A673 (cell line): ENCODE data around the gene LANCL2.

Source experiments
- EZH2 ChIP-seq: fragments of 200-600 bp; sonication (generic); IDR thresholded peaks from 2 replicates; pipeline ENCODE4 v1.6.1; 2017; ENCODE audit warnings: borderline replicate concordance, low read depth, mild to moderate bottlenecking, mixed read lengths, antibody characterized with exemption, low read length; ENCODE audit not compliant: poor library complexity, severe bottlenecking
- TF ChIP-seq, protein P1 (sequence below): fragments of 300-800, 200-600 bp; sonication (generic); conservative IDR thresholded peaks from 2 replicates; pipeline ENCODE4 v1.5.1; 2017; ENCODE audit warnings: low read depth, mild to moderate bottlenecking, antibody characterized with exemption, low read length, moderate library complexity, mixed read lengths

- TF ChIP-seq EZH2, result no peak
- TF ChIP-seq, protein P1, sequence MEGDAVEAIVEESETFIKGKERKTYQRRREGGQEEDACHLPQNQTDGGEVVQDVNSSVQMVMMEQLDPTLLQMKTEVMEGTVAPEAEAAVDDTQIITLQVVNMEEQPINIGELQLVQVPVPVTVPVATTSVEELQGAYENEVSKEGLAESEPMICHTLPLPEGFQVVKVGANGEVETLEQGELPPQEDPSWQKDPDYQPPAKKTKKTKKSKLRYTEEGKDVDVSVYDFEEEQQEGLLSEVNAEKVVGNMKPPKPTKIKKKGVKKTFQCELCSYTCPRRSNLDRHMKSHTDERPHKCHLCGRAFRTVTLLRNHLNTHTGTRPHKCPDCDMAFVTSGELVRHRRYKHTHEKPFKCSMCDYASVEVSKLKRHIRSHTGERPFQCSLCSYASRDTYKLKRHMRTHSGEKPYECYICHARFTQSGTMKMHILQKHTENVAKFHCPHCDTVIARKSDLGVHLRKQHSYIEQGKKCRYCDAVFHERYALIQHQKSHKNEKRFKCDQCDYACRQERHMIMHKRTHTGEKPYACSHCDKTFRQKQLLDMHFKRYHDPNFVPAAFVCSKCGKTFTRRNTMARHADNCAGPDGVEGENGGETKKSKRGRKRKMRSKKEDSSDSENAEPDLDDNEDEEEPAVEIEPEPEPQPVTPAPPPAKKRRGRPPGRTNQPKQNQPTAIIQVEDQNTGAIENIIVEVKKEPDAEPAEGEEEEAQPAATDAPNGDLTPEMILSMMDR, result no peak
Observed at GRCh38 chr7:55473932-55474331, 108.8 kb downstream of the LANCL2 start.
